WERI-Rb-1 (cell line): ENCODE measurements around the gene TAC4.

Experiments used
- DNase-seq: peaks from one replicate; pipeline ENCODE4 v3.0.0-alpha.2; 2020
- H3K27ac ChIP-seq: fragments of 250-450 bp; sonication (Bioruptor Pico); 2 replicates; pipeline ENCODE4 v1.5.1; 2020; ENCODE audit warnings: mild to moderate bottlenecking, moderate library complexity
- H3K27me3 ChIP-seq: fragments of 250-450 bp; sonication (Bioruptor Pico); 2 replicates; pipeline ENCODE4 v1.5.1; 2021; ENCODE audit warnings: mild to moderate bottlenecking, low read depth, moderate library complexity; ENCODE audit not compliant: insufficient read depth, severe bottlenecking
- H3K36me3 ChIP-seq: fragments of 250-450 bp; sonication (Bioruptor Pico); 2 replicates; pipeline ENCODE4 v1.5.1; 2020; ENCODE audit warnings: mild to moderate bottlenecking, moderate library complexity
- H3K4me3 ChIP-seq: 2 replicates; pipeline ENCODE4 v1.5.1; 2011; ENCODE audit warnings: low read depth, mild to moderate bottlenecking, control low read depth, low read length
- H3K9me3 ChIP-seq: fragments of 250-450 bp; sonication (Bioruptor Pico); 2 replicates; pipeline ENCODE4 v1.5.1; 2021; ENCODE audit warnings: mild to moderate bottlenecking, moderate library complexity; ENCODE audit not compliant: severe bottlenecking
- CTCF ChIP-seq: IDR thresholded peaks from 2 replicates; pipeline ENCODE4 v1.5.1; 2011; ENCODE audit warnings: low read depth, mild to moderate bottlenecking, control low read depth, inconsistent platforms, low read length

The TAC4 gene

GRCh38 chr17:49842371-49842770, 5.5 kb downstream of the TAC4 start:
- H3K4me3 ChIP-seq, result no peak overlapping the region
- H3K36me3 ChIP-seq, result no peaks in the 10 kb centered on the region
- H3K27me3 ChIP-seq, result no peaks in the 10 kb centered on the region
- no peaks in the 10 kb centered on the region for H3K9me3 ChIP-seq
- TF ChIP-seq CTCF, result no peak
- no peak for DNase-seq
- no peak overlapping the region for H3K27ac ChIP-seq

GRCh38 chr17:49841548-49841947, 6.3 kb downstream of the TAC4 start:
- peak; percentile 39 for TF ChIP-seq CTCF
- Histone ChIP-seq H3K27me3 (no peaks in the 10 kb centered on the region), H3K9me3 (no peaks in the 10 kb centered on the region), H3K36me3 (no peaks in the 10 kb centered on the region), H3K27ac (no peak overlapping the region), H3K4me3 (no peak overlapping the region)
- DNase-seq, result no peak

- H3K9me3 ChIP-seq, result no peaks in the 10 kb centered on the region
- no peak for TF ChIP-seq CTCF
- H3K4me3 ChIP-seq, result no peak overlapping the region
- no peak overlapping the region for H3K27ac ChIP-seq
- DNase-seq, result no peak
- no peaks in the 10 kb centered on the region for H3K36me3 ChIP-seq
- H3K27me3 ChIP-seq, result no peaks in the 10 kb centered on the region
Measured at GRCh38 chr17:49839455-49839854, 8.4 kb downstream of the TAC4 start.

GRCh38 chr17:49836111-49837030, 11.5 kb downstream of the TAC4 start:
- H3K36me3 ChIP-seq, result peaks cover 20% of the 10 kb centered on the region
- DNase-seq, result no peak
- no peak overlapping the region for H3K27ac ChIP-seq
- H3K27me3 ChIP-seq, result no peaks in the 10 kb centered on the region
- H3K9me3 ChIP-seq, result no peaks in the 10 kb centered on the region
- H3K4me3 ChIP-seq, result no peak overlapping the region
- no peak for TF ChIP-seq CTCF

GRCh38 chr17:49835472-49835871, 12.4 kb downstream of the TAC4 start:
- Histone ChIP-seq H3K36me3 (peaks cover 20% of the 10 kb centered on the region), H3K27ac (no peak overlapping the region), H3K27me3 (no peaks in the 10 kb centered on the region), H3K9me3 (no peaks in the 10 kb centered on the region), H3K4me3 (no peak overlapping the region)
- no peak for TF ChIP-seq CTCF
- no peak for DNase-seq
